Neural progenitor cell (in vitro differentiated cells): ENCODE data around the gene CACTIN. TPM values are rescaled to one million over a fixed set of nuclear protein-coding genes. Genes with fewer than 3 reads are reported as not detected.

Experiments used
- DNase-seq: peaks from one replicate; pipeline ENCODE4 v3.0.0-alpha.2; 2016; ENCODE audit warnings: low spot score
- H2AFZ ChIP-seq: fragments of 200-600 bp; sonication (generic); replicated peaks from 2 replicates; pipeline ENCODE4 v1.6.1; 2016; ENCODE audit warnings: antibody characterized with exemption
- H3F3A ChIP-seq: fragments of 200-600 bp; sonication (generic); 2 replicates; pipeline ENCODE4 v1.6.1; 2016; ENCODE audit warnings: antibody characterized with exemption, low read depth
- H3K27ac ChIP-seq: fragments of 200-600 bp; sonication (generic); 2 replicates; pipeline ENCODE4 v1.5.1; 2016; ENCODE audit warnings: mild to moderate bottlenecking
- H3K27me3 ChIP-seq: fragments of 200-600 bp; sonication (generic); 2 replicates; pipeline ENCODE4 v1.6.1; 2016; ENCODE audit warnings: mild to moderate bottlenecking, moderate library complexity
- H3K36me3 ChIP-seq: fragments of 200-600 bp; sonication (generic); 2 replicates; pipeline ENCODE4 v1.5.1; 2016
- H3K4me1 ChIP-seq: fragments of 200-600 bp; sonication (generic); 2 replicates; pipeline ENCODE4 v1.6.1; 2016; ENCODE audit warnings: mixed run types
- H3K4me2 ChIP-seq: fragments of 200-600 bp; sonication (generic); 2 replicates; pipeline ENCODE4 v1.6.1; 2016
- H3K4me3 ChIP-seq: fragments of 200-600 bp; sonication (generic); 2 replicates; pipeline ENCODE4 v1.5.1; 2016
- H3K79me2 ChIP-seq: fragments of 200-600 bp; sonication (generic); 2 replicates; pipeline ENCODE4 v1.6.1; 2016; ENCODE audit warnings: low read depth
- H3K9ac ChIP-seq: fragments of 200-600 bp; sonication (generic); 2 replicates; pipeline ENCODE4 v1.6.1; 2016
- H3K9me3 ChIP-seq: fragments of 200-600 bp; sonication (generic); 2 replicates; pipeline ENCODE4 v1.5.1; 2016; ENCODE audit warnings: low read depth
- H4K20me1 ChIP-seq: fragments of 200-600 bp; sonication (generic); 2 replicates; pipeline ENCODE4 v1.6.1; 2016; ENCODE audit warnings: low read depth
- H3K27ac Mint-ChIP-seq: 3 replicates; pipeline ENCODE4 v1.8.0; 2021; ENCODE audit warnings: mixed read lengths
- H3K27me3 Mint-ChIP-seq: 2 replicates; pipeline ENCODE4 v1.8.0; 2022; ENCODE audit warnings: low read depth, mild to moderate bottlenecking, inconsistent platforms, moderate library complexity, mixed read lengths; ENCODE audit not compliant: insufficient read depth
- H3K36me3 Mint-ChIP-seq: 3 replicates; pipeline ENCODE4 v1.8.0; 2021; ENCODE audit warnings: mixed read lengths
- H3K4me1 Mint-ChIP-seq: 3 replicates; pipeline ENCODE4 v1.8.0; 2021; ENCODE audit warnings: mixed read lengths
- H3K4me3 Mint-ChIP-seq: 3 replicates; pipeline ENCODE4 v1.8.0; 2021; ENCODE audit warnings: mild to moderate bottlenecking, moderate library complexity, mixed read lengths
- H3K9me3 Mint-ChIP-seq: 3 replicates; pipeline ENCODE4 v1.8.0; 2020; ENCODE audit warnings: mixed read lengths
- CTCF ChIP-seq: fragments of 200-600 bp; sonication (generic); IDR thresholded peaks from 2 replicates; pipeline ENCODE4 v1.5.1; 2017; ENCODE audit warnings: antibody characterized with exemption, mild to moderate bottlenecking
- EZH2 ChIP-seq: fragments of 200-600 bp; sonication (generic); IDR thresholded peaks from 2 replicates; pipeline ENCODE4 v1.6.1; 2017; ENCODE audit warnings: antibody characterized with exemption, mild to moderate bottlenecking, moderate library complexity
- EZH2phosphoT487 ChIP-seq: fragments of 200-600 bp; sonication (generic); IDR thresholded peaks from 2 replicates; pipeline ENCODE4 v1.6.1; 2017; ENCODE audit warnings: antibody characterized with exemption
- total RNA-seq: library from RNA; depleted of rRNA; stranded (reverse); fragments of >200 nt; gene quantifications from 2 replicates; pipeline ENCODE4 v1.2.3, GENCODE V29; 2015; ENCODE audit warnings: low replicate concordance

The CACTIN gene
- total RNA-seq, 1 donor from 2014 or later, result 6.0 TPM

- Histone ChIP-seq H3F3A (peaks cover 14% of the 10 kb centered on the region), H3K79me2 (no peaks in the 10 kb centered on the region), H4K20me1 (no peaks in the 10 kb centered on the region), H3K27me3 (peaks cover 37% of the 10 kb centered on the region), H3K9ac (no peak overlapping the region), H3K27ac (no peak overlapping the region), H3K4me1 (peaks cover 12% of the 10 kb centered on the region), H3K36me3 (no peaks in the 10 kb centered on the region), H3K9me3 (no peaks in the 10 kb centered on the region), H3K4me2 (no peak overlapping the region), H3K4me3 (no peak overlapping the region), H2AFZ (no peak overlapping the region)
- H3K4me1 Mint-ChIP-seq, result peaks cover 11% of the 10 kb centered on the region
- DNase-seq, result no peak
- H3K4me3 Mint-ChIP-seq, result no peak overlapping the region
- no peak overlapping the region for H3K27ac Mint-ChIP-seq
- TF ChIP-seq EZH2phosphoT487, result no peak
- TF ChIP-seq EZH2, result no peak
- no peak for TF ChIP-seq CTCF
- no peaks in the 10 kb centered on the region for H3K9me3 Mint-ChIP-seq
- peaks cover 5% of the 10 kb centered on the region for H3K27me3 Mint-ChIP-seq
- no peaks in the 10 kb centered on the region for H3K36me3 Mint-ChIP-seq
Observed at GRCh38 chr19:3608750-3609322, 17.8 kb downstream of the CACTIN start.

GRCh38 chr19:3608079-3608641, 18.4 kb downstream of the CACTIN start:
- Mint-ChIP-seq H3K4me1 (peaks cover 11% of the 10 kb centered on the region), H3K27me3 (peaks cover 5% of the 10 kb centered on the region), H3K27ac (no peak overlapping the region), H3K36me3 (no peaks in the 10 kb centered on the region), H3K4me3 (peak overlapping the region; percentile 39), H3K9me3 (no peaks in the 10 kb centered on the region)
- peak overlapping the region; percentile 80 for H3K4me2 ChIP-seq
- peaks cover 12% of the 10 kb centered on the region for H3K4me1 ChIP-seq
- peak overlapping the region; percentile 79 for H2AFZ ChIP-seq
- no peaks in the 10 kb centered on the region for H3K79me2 ChIP-seq
- H3K9me3 ChIP-seq, result no peaks in the 10 kb centered on the region
- DNase-seq, result no peak
- H4K20me1 ChIP-seq, result no peaks in the 10 kb centered on the region
- H3K27me3 ChIP-seq, result peaks cover 37% of the 10 kb centered on the region
- TF ChIP-seq CTCF (no peak), EZH2 (no peak), EZH2phosphoT487 (no peak)
- peaks cover 14% of the 10 kb centered on the region for H3F3A ChIP-seq
- H3K9ac ChIP-seq, result no peak overlapping the region
- H3K27ac ChIP-seq, result no peak overlapping the region
- H3K4me3 ChIP-seq, result peak overlapping the region; percentile 40
- H3K36me3 ChIP-seq, result no peaks in the 10 kb centered on the region

- H3K9me3 Mint-ChIP-seq, result no peaks in the 10 kb centered on the region
- H3K27ac Mint-ChIP-seq, result no peak overlapping the region
- no peak for TF ChIP-seq CTCF
- no peak for TF ChIP-seq EZH2
- TF ChIP-seq EZH2phosphoT487, result no peak
- Histone ChIP-seq H3K27ac (no peak overlapping the region), H3K4me3 (peak overlapping the region; percentile 40), H3K27me3 (peaks cover 37% of the 10 kb centered on the region), H3K36me3 (no peaks in the 10 kb centered on the region), H3K79me2 (no peaks in the 10 kb centered on the region), H3K9ac (no peak overlapping the region), H3K4me2 (peak overlapping the region; percentile 80), H3K4me1 (peaks cover 12% of the 10 kb centered on the region), H4K20me1 (no peaks in the 10 kb centered on the region), H3F3A (peaks cover 14% of the 10 kb centered on the region), H3K9me3 (no peaks in the 10 kb centered on the region), H2AFZ (peak overlapping the region; percentile 79)
- DNase-seq, result peak; percentile 66
- H3K4me3 Mint-ChIP-seq, result peak overlapping the region; percentile 39
- H3K36me3 Mint-ChIP-seq, result no peaks in the 10 kb centered on the region
- peaks cover 5% of the 10 kb centered on the region for H3K27me3 Mint-ChIP-seq
- peaks cover 11% of the 10 kb centered on the region for H3K4me1 Mint-ChIP-seq
Observed at GRCh38 chr19:3607303-3608078, 19.1 kb downstream of the CACTIN start.
